Ovary (tissue), 3 donors: ENCODE measurements around the gene ADCY6.

Experiments
- CTCF ChIP-seq, 3 donors: fragments of 450-650 bp in 2 of 3; fragments of 200-600 bp in 1 of 3; IDR thresholded peaks; one replicate each; pipeline versions ENCODE4 v1.5.1 to v1.8.0; 2016 to 2022; ENCODE audit warnings: antibody characterized with exemption in 3 of 3, mild to moderate bottlenecking in 1 of 3
- EP300 ChIP-seq: sonication (generic); formaldehyde crosslinking; IDR thresholded peaks from one replicate; pipeline ENCODE4 v1.6.1; 2017; ENCODE audit warnings: antibody characterized with exemption
- POLR2A ChIP-seq: fragments of 450-650 bp; IDR thresholded peaks from one replicate; pipeline ENCODE4 v1.6.1; 2017; ENCODE audit warnings: antibody characterized with exemption, mild to moderate bottlenecking, moderate library complexity
- donor health status: DM: no; HTN: no; CAD: no.

GRCh38 chr12:48768147-48768546 is 20.7 kb downstream of the ADCY6 start:
- TF ChIP-seq POLR2A, result no peak
- TF ChIP-seq CTCF (IDR thresholded peaks at IDR 0.05), result no peak
- no peak for TF ChIP-seq EP300
